Vagina (tissue), 2 donors: ENCODE results near the gene MCTP2. TPM values are rescaled to one million over a fixed set of nuclear protein-coding genes. Genes with fewer than 3 reads are reported as not detected.

Experiments used
- DNase-seq, 2 donors: peaks; one replicate each; pipeline ENCODE4 v3.0.0-alpha.2; 2017; ENCODE audit errors: extremely low spot score in 2 of 2
- H3K27ac ChIP-seq: fragments of 200-600 bp; sonication (generic); one replicate; pipeline ENCODE4 v1.5.1; 2019
- H3K27me3 ChIP-seq: fragments of 200-600 bp; sonication (generic); one replicate; pipeline ENCODE4 v1.5.1; 2019
- H3K36me3 ChIP-seq, 2 donors: fragments of 200-600 bp; sonication (generic); one replicate each; pipeline ENCODE4 v1.5.1; 2017 to 2019
- H3K4me1 ChIP-seq: fragments of 200-600 bp; sonication (generic); one replicate; pipeline ENCODE4 v1.5.1; 2019
- H3K4me3 ChIP-seq, 2 donors: fragments of 200-600 bp; sonication (generic); 1 replicate in 1 of 2; 2 replicates in 1 of 2; pipeline ENCODE4 v1.5.1; 2016 to 2019
- H3K9me3 ChIP-seq: fragments of 200-600 bp; sonication (generic); one replicate; pipeline ENCODE4 v1.5.1; 2019
- CTCF ChIP-seq, 3 experiments: fragments of 450-650 bp in 2 of 3; fragments of 200-600 bp in 1 of 3; sonication (generic) in 1 of 3; IDR thresholded peaks; one replicate each; pipeline ENCODE4 v1.5.1; 2017 to 2019; ENCODE audit warnings: antibody characterized with exemption in 3 of 3, mild to moderate bottlenecking in 2 of 3, moderate library complexity in 2 of 3
- POLR2A ChIP-seq, 2 donors: fragments of 450-650 bp; IDR thresholded peaks; one replicate each; pipeline ENCODE4 v1.6.1; 2017; ENCODE audit warnings: antibody characterized with exemption in 2 of 2, mild to moderate bottlenecking in 2 of 2, moderate library complexity in 2 of 2
- POLR2AphosphoS5 ChIP-seq, 2 donors: sonication (generic); formaldehyde crosslinking; IDR thresholded peaks; one replicate each; pipeline ENCODE4 v1.9.0; 2017; ENCODE audit warnings: antibody characterized with exemption in 2 of 2, mild to moderate bottlenecking in 2 of 2, low read depth in 1 of 2; ENCODE audit not compliant: insufficient read depth in 1 of 2
- intact Hi-C: fragments of 100-400 bp; cut with DNase I; formaldehyde crosslinking; loops from one replicate; pipeline ENCODE4 v1.15.1; 2023
- total RNA-seq: library from RNA; depleted of rRNA; stranded (reverse); fragments of >200 nt; gene quantifications from one replicate; pipeline ENCODE4 v1.2.3, GENCODE V29; 2016

The MCTP2 gene
- total RNA-seq, 1 donor from 2014 or later: 21.1 TPM

DNA sequence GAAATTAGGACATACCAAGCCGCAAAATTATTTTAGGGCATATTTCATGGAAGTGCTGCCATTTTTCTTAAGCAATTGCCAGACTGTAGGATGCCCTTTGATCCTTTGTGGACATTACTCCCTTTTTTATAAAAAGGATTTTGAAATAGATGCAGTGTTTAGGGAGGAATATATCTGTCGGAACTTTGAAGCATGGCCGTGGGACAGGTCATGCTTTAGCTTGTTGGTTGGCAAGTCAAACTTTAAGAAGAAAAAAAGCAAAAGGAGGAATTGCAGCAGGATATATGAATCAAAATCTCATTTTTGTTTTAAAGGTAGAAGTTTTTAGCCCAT lies 122.1 kb downstream of the MCTP2 start:
- Histone ChIP-seq H3K9me3 (no peaks in the 10 kb centered on the region), H3K27me3 (no peaks in the 10 kb centered on the region), H3K36me3 (no peaks in the 10 kb centered on the region), H3K4me3 (no peak overlapping the region), H3K27ac (no peak overlapping the region), H3K4me1 (no peaks in the 10 kb centered on the region)
- TF ChIP-seq CTCF (IDR thresholded peaks at IDR 0.05) (no peak), POLR2AphosphoS5 (IDR thresholded peaks at IDR 0.05; ENCODE audit: insufficient read depth in 1 of 2, low read depth in 1 of 2) (no peak), POLR2A (IDR thresholded peaks at IDR 0.05) (no peak)
- intact Hi-C loops: no loop called here
- no peak for DNase-seq

GRCh38 chr15:94354655-94355054 lies 123.3 kb downstream of the MCTP2 start:
- H3K27ac ChIP-seq: no peak overlapping the region
- H3K9me3 ChIP-seq: no peaks in the 10 kb centered on the region
- H3K36me3 ChIP-seq: no peaks in the 10 kb centered on the region
- no peaks in the 10 kb centered on the region for H3K4me1 ChIP-seq
- intact Hi-C loops: no loop called here
- H3K27me3 ChIP-seq: no peaks in the 10 kb centered on the region
- no peak for DNase-seq
- H3K4me3 ChIP-seq: no peak overlapping the region
- TF ChIP-seq CTCF (IDR thresholded peaks at IDR 0.05) (no peak), POLR2AphosphoS5 (IDR thresholded peaks at IDR 0.05; ENCODE audit: insufficient read depth in 1 of 2, low read depth in 1 of 2) (no peak), POLR2A (IDR thresholded peaks at IDR 0.05) (no peak)

DNA sequence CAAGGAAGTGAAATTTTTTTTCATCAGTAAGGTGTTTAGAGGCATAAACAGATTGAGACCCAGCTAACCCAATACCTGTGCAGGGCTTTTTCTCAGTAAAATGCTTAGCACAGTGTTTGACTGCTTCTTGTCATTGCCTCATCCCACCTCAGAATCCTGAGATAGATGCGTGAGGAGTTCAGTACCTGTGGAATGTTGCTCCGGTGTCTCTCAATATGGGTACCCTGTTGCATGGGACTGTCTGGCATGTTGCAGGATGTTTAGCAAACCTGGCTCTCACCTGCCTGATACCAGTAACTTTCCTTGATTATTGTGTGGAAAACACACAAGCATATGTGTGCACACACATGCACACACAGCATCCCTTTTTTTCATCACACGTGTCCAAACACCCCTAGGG lies 128.4 kb downstream of the MCTP2 start:
- Histone ChIP-seq H3K36me3 (no peaks in the 10 kb centered on the region), H3K4me3 (no peak overlapping the region), H3K27ac (no peak overlapping the region), H3K9me3 (no peaks in the 10 kb centered on the region), H3K27me3 (no peaks in the 10 kb centered on the region), H3K4me1 (no peaks in the 10 kb centered on the region)
- intact Hi-C loops: no loop called here
- TF ChIP-seq POLR2A (IDR thresholded peaks at IDR 0.05) (no peak), CTCF (IDR thresholded peaks at IDR 0.05) (no peak), POLR2AphosphoS5 (IDR thresholded peaks at IDR 0.05; ENCODE audit: insufficient read depth in 1 of 2, low read depth in 1 of 2) (no peak)
- DNase-seq: no peak

DNA sequence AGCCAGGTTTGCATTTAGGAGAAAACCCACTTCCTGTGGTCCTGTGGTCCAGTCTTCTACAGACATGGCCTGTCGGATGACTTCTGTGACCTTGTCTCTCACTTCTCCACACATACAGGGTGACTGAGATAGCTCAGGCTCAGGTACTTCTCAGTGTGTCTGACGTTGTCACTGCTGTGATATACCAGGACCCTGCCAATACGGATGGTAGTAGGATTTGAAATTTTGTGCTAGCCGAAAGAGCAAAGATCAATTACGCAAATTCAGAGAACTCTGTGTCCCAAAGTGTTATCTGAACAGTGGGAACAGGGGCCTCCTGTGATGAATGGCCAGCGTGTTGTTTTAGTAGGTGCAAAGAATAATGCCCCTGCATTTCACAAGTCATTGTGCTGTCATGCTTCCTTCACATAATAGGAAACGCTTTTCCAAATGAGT lies 128.9 kb downstream of the MCTP2 start:
- no peak for DNase-seq
- no peak overlapping the region for H3K4me3 ChIP-seq
- H3K4me1 ChIP-seq: no peaks in the 10 kb centered on the region
- intact Hi-C loops: no loop called here
- H3K36me3 ChIP-seq: no peaks in the 10 kb centered on the region
- no peaks in the 10 kb centered on the region for H3K9me3 ChIP-seq
- H3K27me3 ChIP-seq: no peaks in the 10 kb centered on the region
- TF ChIP-seq CTCF (IDR thresholded peaks at IDR 0.05) (no peak), POLR2AphosphoS5 (IDR thresholded peaks at IDR 0.05; ENCODE audit: insufficient read depth in 1 of 2, low read depth in 1 of 2) (no peak), POLR2A (IDR thresholded peaks at IDR 0.05) (no peak)
- no peak overlapping the region for H3K27ac ChIP-seq

DNA sequence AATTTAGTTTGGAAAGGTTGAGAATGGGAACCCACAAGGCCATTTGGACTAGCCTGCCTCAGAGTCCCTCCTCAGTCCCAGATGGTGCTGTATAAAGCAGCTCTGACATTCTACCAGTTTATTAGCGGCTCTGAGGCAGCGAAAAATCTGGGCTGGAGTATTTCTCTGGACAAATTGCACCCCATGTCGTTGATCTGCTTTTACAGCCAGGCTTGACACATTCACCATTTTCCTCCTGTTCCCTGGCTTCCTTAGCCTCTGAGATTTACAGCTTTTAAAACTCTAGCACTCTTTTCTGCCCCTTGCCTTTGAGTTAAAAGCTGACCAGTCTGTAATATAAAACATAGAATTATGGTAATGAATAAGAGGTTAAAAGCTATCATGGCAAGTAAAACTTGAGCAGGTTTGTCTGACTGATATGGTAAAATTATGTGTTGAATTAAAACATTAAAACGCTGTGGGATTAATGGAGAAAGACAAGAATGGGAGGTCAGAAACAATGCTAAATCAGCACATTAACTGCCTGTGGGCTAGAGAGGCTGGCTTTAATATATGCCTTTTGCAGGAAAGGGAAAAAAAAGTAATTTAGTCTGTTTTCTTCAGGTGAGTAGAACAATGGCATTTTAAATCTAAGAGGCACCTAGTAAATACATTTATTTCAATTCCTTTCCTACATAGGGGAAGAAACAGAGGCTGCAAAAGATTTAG lies 131.2 kb downstream of the MCTP2 start:
- Histone ChIP-seq H3K27ac (no peak overlapping the region), H3K4me3 (no peak overlapping the region), H3K27me3 (no peaks in the 10 kb centered on the region), H3K9me3 (no peaks in the 10 kb centered on the region), H3K4me1 (no peaks in the 10 kb centered on the region), H3K36me3 (no peaks in the 10 kb centered on the region)
- intact Hi-C loops: no loop called here
- DNase-seq: no peak
- TF ChIP-seq POLR2AphosphoS5 (IDR thresholded peaks at IDR 0.05; ENCODE audit: insufficient read depth in 1 of 2, low read depth in 1 of 2) (no peak), POLR2A (IDR thresholded peaks at IDR 0.05) (no peak), CTCF (IDR thresholded peaks at IDR 0.05) (no peak)
